ENCODE measurements around the gene DGKZ.
"Not testable (repeated sequence)": the region's sequence is repeated elsewhere in the genome, so short reads cannot be mapped to it uniquely, and the experiment has no call there.

Gene DGKZ

DNA sequence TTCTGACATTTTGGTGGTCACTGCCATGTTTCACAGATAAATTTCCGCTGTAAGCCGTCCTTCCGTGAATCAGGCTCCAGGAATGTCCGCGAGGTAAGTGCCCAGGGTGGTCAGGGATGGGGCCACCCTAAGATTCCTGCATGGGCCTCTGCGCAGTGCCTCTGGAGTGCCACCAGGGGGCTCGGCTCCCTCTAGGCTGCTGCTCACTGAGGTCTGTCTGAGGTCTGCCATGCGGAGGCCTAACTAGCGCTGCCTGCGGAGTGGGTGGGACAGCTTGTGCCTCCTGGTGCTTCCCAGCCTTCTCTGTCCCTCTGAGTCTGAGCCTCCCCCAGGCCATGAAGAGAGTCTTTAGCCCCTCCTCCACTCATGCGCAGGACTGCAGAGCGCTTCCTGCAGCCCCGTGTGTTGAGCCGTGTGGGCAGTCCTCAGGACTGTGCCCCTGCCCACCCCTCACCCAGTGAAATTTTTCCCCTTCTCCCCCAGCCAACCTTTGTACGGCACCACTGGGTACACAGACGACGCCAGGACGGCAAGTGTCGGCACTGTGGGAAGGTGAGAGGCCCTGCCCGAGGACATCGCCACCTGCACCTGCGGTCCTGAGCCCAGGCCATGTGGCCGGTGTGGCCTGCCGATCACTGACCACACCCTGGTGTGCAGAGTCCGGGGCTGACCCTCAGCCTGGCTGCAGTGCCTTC, 22.3 kb downstream of the DGKZ start:
- TF ChIP-seq ZFX (IDR thresholded peaks at IDR 0.05) (no peak), CTCF (conservative IDR thresholded peaks at IDR 0.05) (peak; percentile 95)

DNA sequence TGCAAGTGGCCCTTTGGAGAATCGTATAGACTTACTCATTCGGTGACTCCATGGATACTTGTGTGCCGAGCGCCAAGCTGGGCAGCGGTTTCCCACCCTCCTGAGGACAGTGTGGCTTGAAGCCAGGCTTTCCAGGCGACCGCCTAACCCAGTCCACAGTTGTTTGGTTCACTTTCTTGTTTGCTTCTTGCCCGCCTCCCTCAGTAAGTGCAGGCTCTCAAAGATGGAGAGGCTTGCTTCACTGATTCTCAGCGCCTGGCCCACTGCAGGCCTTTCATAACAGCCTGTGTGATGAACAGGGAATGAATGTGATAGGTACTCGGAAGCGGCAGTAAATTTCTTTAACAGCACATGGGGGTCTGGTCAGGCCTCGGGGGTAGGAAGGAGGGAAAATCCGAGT, 23.0 kb downstream of the DGKZ start:
- TF ChIP-seq CTCF (conservative IDR thresholded peaks at IDR 0.05) (no peak), ZFX (IDR thresholded peaks at IDR 0.05) (no peak)
- no peak overlapping the region for H3K27ac ChIP-seq

More for the DNA sequence above, 22.3 kb downstream of the DGKZ start:
- no peak overlapping the region for H3K27ac ChIP-seq

DNA sequence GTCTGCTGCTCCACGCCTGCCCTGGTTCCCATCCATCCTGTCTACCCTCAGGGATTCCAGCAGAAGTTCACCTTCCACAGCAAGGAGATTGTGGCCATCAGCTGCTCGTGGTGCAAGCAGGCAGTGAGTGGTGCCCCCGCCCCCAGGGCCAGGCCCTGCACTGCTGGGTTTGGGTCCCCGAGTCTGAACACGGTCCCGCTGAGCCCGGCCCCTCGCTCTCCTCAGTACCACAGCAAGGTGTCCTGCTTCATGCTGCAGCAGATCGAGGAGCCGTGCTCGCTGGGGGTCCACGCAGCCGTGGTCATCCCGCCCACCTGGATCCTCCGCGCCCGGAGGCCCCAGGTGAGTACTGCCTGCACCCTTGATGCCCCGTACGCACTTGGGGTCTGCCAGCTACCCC, 24.0 kb downstream of the DGKZ start:
- not testable (repeated sequence) for H3K27ac ChIP-seq

DNA sequence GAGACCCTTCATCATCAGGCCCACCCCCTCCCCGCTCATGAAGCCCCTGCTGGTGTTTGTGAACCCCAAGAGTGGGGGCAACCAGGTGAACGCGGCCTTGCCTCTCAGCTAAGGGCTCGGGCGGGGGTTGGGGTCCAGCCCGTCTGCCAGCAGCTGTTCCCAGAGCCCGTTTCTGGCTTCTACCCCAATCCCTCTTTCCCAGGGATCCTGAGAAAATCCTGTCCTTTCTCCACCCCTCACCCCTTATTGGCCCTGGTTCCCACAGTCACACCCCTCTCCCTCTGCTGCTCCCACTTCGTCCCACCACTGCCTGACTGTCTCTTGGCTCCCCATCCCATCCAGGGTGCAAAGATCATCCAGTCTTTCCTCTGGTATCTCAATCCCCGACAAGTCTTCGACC, 24.8 kb downstream of the DGKZ start:
- TF ChIP-seq CTCF (conservative IDR thresholded peaks at IDR 0.05) (no peak), ZFX (IDR thresholded peaks at IDR 0.05) (no peak)
- H3K27ac ChIP-seq, result no peak overlapping the region

DNA sequence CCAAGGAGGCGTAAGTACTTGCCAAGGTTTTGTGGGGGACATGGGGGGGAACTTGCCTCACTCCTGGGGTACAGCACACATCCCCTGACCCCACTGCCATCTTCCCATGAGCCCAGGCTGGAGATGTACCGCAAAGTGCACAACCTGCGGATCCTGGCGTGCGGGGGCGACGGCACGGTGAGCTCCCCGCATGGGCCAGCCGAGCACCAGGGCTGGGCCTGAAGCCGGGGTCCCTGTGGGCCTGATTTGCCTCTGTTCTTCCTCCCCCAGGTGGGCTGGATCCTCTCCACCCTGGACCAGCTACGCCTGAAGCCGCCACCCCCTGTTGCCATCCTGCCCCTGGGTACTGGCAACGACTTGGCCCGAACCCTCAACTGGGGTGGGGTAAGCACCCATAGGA, 25.2 kb downstream of the DGKZ start:
- H3K27ac ChIP-seq, result not testable (repeated sequence)

DNA sequence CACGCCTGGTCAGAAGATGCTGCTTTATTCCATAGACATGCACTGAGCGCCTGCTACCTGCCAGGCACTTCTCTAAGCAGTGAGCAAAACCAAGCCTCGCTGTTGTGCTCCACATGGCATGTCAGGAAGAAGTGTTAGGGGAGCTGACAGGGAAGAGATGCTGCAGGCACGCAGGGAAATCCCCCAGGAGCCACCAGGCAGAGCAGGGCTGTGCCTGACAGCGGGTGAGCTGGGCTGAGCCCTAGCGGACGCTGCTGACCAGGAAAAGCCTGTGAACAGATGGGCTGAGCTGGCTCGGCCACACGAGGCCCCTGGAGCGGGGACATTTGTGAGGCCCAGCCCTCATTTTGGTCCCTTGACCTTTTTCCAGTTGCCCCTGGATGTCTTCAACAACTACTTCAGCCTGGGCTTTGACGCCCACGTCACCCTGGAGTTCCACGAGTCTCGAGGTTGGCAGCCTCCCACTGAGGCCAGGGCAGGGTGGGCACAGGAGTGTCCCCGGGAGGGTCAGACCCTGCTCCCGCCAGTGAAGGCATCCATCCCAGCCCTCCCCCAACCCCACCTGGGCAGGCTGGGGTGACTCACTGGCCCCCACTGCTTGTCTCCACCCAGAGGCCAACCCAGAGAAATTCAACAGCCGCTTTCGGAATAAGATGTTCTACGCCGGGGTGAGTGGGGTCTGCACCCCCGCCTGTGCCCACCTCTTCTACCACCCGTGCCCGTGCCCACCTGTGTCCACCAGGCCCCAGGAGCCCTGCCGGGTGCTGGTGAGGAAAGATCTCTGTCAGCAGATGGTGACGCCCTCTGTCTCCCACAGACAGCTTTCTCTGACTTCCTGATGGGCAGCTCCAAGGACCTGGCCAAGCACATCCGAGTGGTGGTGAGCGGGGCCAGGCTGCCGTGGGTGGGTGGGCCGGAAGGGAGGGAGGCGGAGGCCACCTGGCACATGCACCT, 26.8 kb downstream of the DGKZ start:
- no peak for TF ChIP-seq ZFX (IDR thresholded peaks at IDR 0.05)
- TF ChIP-seq CTCF (conservative IDR thresholded peaks at IDR 0.05), result no peak
- H3K27ac ChIP-seq, result no peak overlapping the region

DNA sequence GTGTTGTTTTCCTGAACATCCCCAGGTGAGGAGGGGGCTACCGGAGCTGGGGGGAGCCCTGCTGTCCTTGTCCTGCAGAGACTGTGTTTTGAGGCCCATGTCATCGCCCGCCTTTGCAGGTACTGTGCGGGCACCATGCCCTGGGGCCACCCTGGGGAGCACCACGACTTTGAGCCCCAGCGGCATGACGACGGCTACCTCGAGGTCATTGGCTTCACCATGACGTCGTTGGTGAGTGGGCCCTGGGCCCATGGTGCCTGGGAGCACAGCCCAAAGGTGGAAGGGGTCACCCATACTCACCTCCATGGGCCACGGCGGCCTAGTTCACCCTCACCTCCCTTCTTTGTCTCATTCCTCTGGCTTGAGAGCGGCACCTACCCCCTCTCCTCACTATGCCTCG, 27.6 kb downstream of the DGKZ start:
- no peak overlapping the region for H3K27ac ChIP-seq
- TF ChIP-seq CTCF (conservative IDR thresholded peaks at IDR 0.05), result no peak
- no peak for TF ChIP-seq ZFX (IDR thresholded peaks at IDR 0.05)

DNA sequence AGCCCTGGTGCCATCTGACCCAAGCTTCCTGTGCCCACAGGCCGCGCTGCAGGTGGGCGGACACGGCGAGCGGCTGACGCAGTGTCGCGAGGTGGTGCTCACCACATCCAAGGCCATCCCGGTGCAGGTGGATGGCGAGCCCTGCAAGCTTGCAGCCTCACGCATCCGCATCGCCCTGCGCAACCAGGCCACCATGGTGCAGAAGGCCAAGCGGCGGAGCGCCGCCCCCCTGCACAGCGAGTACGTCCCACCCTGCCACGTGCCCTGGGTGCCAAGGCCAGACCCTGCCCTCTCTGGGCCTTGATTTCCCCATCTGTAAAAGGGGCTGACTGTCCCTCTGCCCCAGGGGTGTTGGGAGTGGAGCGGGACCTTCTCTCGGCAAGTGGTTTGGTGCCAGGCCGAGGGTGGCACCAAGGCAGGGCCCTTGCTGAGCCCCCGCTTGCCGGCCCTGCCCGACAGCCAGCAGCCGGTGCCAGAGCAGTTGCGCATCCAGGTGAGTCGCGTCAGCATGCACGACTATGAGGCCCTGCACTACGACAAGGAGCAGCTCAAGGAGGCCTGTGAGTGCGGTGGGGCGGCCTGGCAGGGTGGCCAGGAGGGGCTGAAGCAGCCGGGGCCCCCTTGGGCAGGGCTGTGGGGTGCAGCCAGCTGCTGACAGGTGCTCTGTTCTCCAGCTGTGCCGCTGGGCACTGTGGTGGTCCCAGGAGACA, 28.3 kb downstream of the DGKZ start:
- no peak for TF ChIP-seq CTCF (conservative IDR thresholded peaks at IDR 0.05)
- TF ChIP-seq ZFX (IDR thresholded peaks at IDR 0.05), result no peak
- no peak overlapping the region for H3K27ac ChIP-seq
